ENCODE results near the gene HNRNPUL1. TPM values are rescaled to one million over a fixed set of nuclear protein-coding genes. Genes with fewer than 3 reads are reported as not detected.

HNRNPUL1 gene
- total and polyA plus RNA-seq, 2 of the 8 experiments (the other 6 are each of a cell fraction or from before 2014, with no cell fraction given) = 99.5 to 264 TPM

DNA sequence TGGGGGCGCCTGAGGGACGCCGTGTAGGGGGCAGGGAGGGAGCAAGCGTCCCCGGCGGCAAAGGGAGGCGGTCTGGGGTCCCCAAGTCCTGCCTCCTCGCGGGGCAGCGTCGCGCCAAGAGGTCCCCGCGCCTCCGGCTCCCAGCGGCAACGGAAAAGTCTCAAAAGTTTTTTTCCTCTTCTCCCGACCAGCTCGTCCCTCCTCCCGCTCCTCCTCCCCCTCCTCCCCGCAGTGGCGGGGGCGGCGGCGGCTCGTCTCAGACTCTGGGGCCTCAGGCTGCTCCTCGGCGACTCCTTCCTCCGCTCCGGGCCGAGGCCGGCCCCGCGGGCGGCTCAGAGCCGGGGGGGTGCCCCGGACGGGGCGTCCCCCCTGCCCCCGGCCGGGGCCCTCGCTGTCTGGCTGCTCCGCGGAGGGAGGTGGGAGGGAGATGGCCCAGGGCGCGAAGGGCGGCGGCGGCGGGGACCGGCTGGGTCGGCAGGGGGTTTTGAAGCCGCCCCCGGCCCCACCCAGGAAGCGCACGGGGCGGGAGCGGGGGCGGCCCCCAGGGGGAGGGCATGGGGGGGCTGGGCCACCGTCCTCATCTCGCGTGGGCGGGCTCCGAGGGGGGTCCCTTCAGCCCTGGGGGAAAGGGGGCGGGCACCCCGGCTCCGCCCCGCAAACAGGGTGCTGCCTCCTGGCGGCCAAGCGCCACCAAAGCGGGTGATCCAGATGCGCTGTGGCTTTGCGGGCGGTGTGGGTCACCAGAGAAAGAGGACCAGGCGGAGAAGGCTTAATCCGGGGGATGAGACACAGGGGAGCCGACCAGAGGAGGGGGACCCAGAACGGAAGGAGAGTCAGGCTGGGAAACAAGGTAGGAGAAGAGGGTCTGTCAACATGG lies 89.5 kb downstream of the HNRNPUL1 start, which contains the start of gene TGFB1 (continued):
- TF ChIP-seq CTCF (IDR thresholded peaks at IDR 0.05; ENCODE audit: control extremely low read depth in 1 of 3, insufficient read depth in 1 of 3, low read depth in 1 of 3, low read length in 3 of 3) (peak; percentile 85 to 89 (median 86)), PHF8 (conservative IDR thresholded peaks at IDR 0.05; ENCODE audit: low read depth, low read length) (no peak), EGR1 (IDR thresholded peaks at IDR 0.05; ENCODE audit: borderline replicate concordance, low read depth, low read length) (peak; percentile 75; the same call in 1 of the 2 replicates), CREB1 (IDR thresholded peaks at IDR 0.05) (0 out of 2 replicates have a peak, but pooled peaks have one; percentile 10), KDM1A (IDR thresholded peaks at IDR 0.05; ENCODE audit: borderline replicate concordance, low read length) (no peak), YY1 (IDR thresholded peaks at IDR 0.05; ENCODE audit: low read depth, low read length) (0 out of 2 replicates have a peak, but pooled peaks have one; percentile 34), TCF12 (IDR thresholded peaks at IDR 0.05; ENCODE audit: low read depth, low read length) (no peak), SP1 (IDR thresholded peaks at IDR 0.05; ENCODE audit: low read depth, low read length) (peak; percentile 57; the same call in 1 of the 2 replicates), ZNF274 (IDR thresholded peaks at IDR 0.05; ENCODE audit: borderline replicate concordance, extremely low read depth, low read length) (no peak)
